Spleen (tissue), 11 donors: ENCODE results near the gene MSANTD1. TPM values are rescaled to one million over a fixed set of nuclear protein-coding genes. Genes with fewer than 3 reads are reported as not detected.

Source experiments
- DNase-seq: peaks from one replicate; pipeline ENCODE4 v3.0.0-alpha.2; 2020
- H3K27ac ChIP-seq, 8 donors: fragments of 200-600 bp; sonication (generic) in 7 of 8; 1 replicate in 4 of 8; 2 replicates in 4 of 8; pipeline versions ENCODE4 v1.5.0 to v1.8.0; 2016 to 2021; ENCODE audit warnings: inconsistent platforms in 4 of 8, mild to moderate bottlenecking in 4 of 8, moderate library complexity in 1 of 8
- H3K27me3 ChIP-seq, 7 donors: fragments of 200-600 bp; sonication (generic) in 6 of 7; replicated peaks in 1 of 7; 1 replicate in 4 of 7; 2 replicates in 3 of 7; pipeline versions ENCODE4 v1.5.0 to v1.8.0; 2016 to 2021; ENCODE audit warnings: inconsistent platforms in 3 of 7, mild to moderate bottlenecking in 1 of 7
- H3K36me3 ChIP-seq, 6 donors: fragments of 200-600 bp; sonication (generic) in 5 of 6; 1 replicate in 4 of 6; 2 replicates in 2 of 6; pipeline versions ENCODE4 v1.5.0 to v1.8.0; 2016 to 2021; ENCODE audit warnings: inconsistent platforms in 2 of 6
- H3K4me1 ChIP-seq, 6 donors: fragments of 200-600 bp; sonication (generic) in 5 of 6; 1 replicate in 3 of 6; 2 replicates in 3 of 6; pipeline versions ENCODE4 v1.5.0 to v1.8.0; 2016 to 2021; ENCODE audit warnings: inconsistent platforms in 3 of 6
- H3K4me3 ChIP-seq, 8 donors: fragments of 200-600 bp; sonication (generic) in 7 of 8; 1 replicate in 4 of 8; 2 replicates in 4 of 8; pipeline versions ENCODE4 v1.5.0 to v1.8.0; 2016 to 2021; ENCODE audit warnings: inconsistent platforms in 4 of 8, mild to moderate bottlenecking in 4 of 8, moderate library complexity in 2 of 8
- H3K9me3 ChIP-seq, 8 donors: fragments of 200-600 bp; sonication (generic) in 7 of 8; 1 replicate in 4 of 8; 2 replicates in 4 of 8; pipeline versions ENCODE4 v1.5.0 to v1.8.0; 2016 to 2021; ENCODE audit warnings: inconsistent platforms in 4 of 8
- POLR2A ChIP-seq, 3 donors: fragments of 450-650 bp; IDR thresholded peaks; one replicate each; pipeline ENCODE4 v1.5.1; 2017; ENCODE audit warnings: antibody characterized with exemption in 3 of 3, mild to moderate bottlenecking in 1 of 3
- POLR2AphosphoS5 ChIP-seq, 3 donors: sonication (generic); formaldehyde crosslinking; IDR thresholded peaks; one replicate each; pipeline ENCODE4 v1.5.1; 2017; ENCODE audit warnings: antibody characterized with exemption in 3 of 3
- WGBS, 5 donors: extraction: QIAGEN DNeasy Blood & Tissue Kit in 3 of 5; methylation state at CpG; one replicate each; pipeline versions ENCODE4 v1.1.5 to v1.1.7; 2013 to 2018; 5-methylcytosine and 5-hydroxymethylcytosine counted together
- intact Hi-C: fragments of 100-400 bp; cut with DNase I; formaldehyde crosslinking; loops from one replicate; pipeline ENCODE4 v1.15.0; 2023; ENCODE audit warnings: low total_unique reads
- polyA plus RNA-seq, 3 donors: library from polyadenylated mRNA; stranded (reverse); fragments of 200-250 nt; gene quantifications; one replicate each; pipeline ENCODE4 v1.2.1, GENCODE V29; 2013
- total RNA-seq, 7 donors: library from RNA; depleted of rRNA in 3 of 7; stranded (reverse); fragments of >200 nt in 3 of 7; fragmentation: NEBNext Ultra II Directional in 4 of 7; extraction: Animal tissue kit (Norgen Biotek cat#: 25700) in 4 of 7; gene quantifications; one replicate each; pipeline versions ENCODE4 v1.1.0 to v1.2.1, GENCODE V29; 2016 to 2021
- TF ChIP-seq, protein P1 (sequence below), 11 experiments: fragments of 200-600 bp in 7 of 11; fragments of 450-650 bp in 4 of 11; sonication (generic) in 4 of 11; IDR thresholded peaks in 8 of 11; conservative IDR thresholded peaks in 3 of 11; 1 replicate in 7 of 11; 2 replicates in 4 of 11; pipeline versions ENCODE4 v1.4.0 to v1.8.0; 2016 to 2021; ENCODE audit warnings: antibody characterized with exemption in 11 of 11, inconsistent platforms in 4 of 11, mild to moderate bottlenecking in 1 of 11
- donor health status: healthy with polysubstance abuse.
- donor health status: DM: no; HTN: no; CAD: no; lungs with moderate emphysema.
- donor health status: DM: no; HTN: no; CAD: no.
- donor health status: Bipolar disorder and iron deficiency.
- donor health status: healthy.
- donor health status: DM: no; HTN: no; CAD: no.
- donor health status: DM: yes; HTN: yes; CAD: no.

Gene MSANTD1
- total and polyA plus RNA-seq, 10 donors, result 0.41 to 2.8 (median 1.8) TPM

DNA sequence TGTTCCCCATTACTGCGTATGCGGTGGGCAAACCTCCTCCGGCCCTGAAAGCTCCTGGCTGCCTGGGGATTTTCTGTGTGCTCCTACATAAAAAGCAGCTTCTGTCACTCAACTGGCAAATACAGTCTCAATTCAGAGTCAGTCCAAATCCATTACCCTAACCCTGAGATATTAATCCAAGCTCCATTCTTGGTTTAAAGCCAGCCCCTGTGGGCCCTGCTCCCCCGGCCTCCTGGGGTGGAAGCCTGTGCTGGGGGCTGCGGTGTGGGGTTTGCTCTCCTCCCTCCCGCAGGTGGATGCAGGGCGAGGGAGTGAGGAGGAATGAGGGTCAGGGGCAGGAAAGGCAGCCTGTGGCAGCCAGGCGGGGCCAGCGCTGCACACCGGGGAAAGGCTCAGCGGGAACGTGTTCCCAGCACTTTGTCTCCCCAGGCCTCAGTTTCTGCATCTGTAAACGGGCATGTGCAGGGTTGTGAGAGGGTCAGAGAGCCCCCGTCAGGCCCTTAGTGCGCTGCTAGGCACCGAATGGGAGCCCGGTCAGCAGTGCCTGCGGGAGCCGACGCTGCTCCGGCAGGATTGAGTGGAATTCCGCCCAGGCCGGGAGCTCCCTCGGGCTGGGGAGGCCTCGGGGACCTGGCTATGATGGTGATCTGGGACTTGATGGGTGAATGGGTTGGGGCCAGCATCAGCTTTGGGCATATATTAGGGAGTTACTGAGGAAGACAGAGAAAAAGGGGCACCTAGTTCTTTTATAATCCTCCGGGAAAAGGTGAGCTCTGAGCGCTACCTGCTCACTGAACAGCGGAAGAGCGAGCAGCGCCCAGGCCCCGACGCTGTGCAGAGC, 37.6 kb downstream of the MSANTD1 start:
- Histone ChIP-seq H3K9me3 (peaks cover 0 to 5% (median 0%) of the 10 kb centered on the region in 8 donors), H3K27me3 (peaks cover 0 to 69% (median 0%) of the 10 kb centered on the region in 7 donors), H3K36me3 (no peaks in the 10 kb centered on the region), H3K27ac (no peak overlapping the region), H3K4me3 (peak overlapping the region in 1 of 8 donors; percentile 33), H3K4me1 (peaks cover 12 to 42% (median 28%) of the 10 kb centered on the region in 6 donors)
- DNase-seq, result no peak
- WGBS, 5 donors, result 75 to 82% (median 79%) methylated on average over 31 to 32 of the region's 32 CpGs
- TF ChIP-seq POLR2AphosphoS5 (IDR thresholded peaks at IDR 0.05), result no peak
- TF ChIP-seq, protein P1, sequence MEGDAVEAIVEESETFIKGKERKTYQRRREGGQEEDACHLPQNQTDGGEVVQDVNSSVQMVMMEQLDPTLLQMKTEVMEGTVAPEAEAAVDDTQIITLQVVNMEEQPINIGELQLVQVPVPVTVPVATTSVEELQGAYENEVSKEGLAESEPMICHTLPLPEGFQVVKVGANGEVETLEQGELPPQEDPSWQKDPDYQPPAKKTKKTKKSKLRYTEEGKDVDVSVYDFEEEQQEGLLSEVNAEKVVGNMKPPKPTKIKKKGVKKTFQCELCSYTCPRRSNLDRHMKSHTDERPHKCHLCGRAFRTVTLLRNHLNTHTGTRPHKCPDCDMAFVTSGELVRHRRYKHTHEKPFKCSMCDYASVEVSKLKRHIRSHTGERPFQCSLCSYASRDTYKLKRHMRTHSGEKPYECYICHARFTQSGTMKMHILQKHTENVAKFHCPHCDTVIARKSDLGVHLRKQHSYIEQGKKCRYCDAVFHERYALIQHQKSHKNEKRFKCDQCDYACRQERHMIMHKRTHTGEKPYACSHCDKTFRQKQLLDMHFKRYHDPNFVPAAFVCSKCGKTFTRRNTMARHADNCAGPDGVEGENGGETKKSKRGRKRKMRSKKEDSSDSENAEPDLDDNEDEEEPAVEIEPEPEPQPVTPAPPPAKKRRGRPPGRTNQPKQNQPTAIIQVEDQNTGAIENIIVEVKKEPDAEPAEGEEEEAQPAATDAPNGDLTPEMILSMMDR (IDR thresholded peaks at IDR 0.05 in 8 of 11, conservative IDR thresholded peaks at IDR 0.05 in 3 of 11), result no peak
- intact Hi-C loops, result loop anchor here (10.0 kb wide), 1 partner anchor 82 kb away; no protein-coding TSS in a partner anchor

DNA sequence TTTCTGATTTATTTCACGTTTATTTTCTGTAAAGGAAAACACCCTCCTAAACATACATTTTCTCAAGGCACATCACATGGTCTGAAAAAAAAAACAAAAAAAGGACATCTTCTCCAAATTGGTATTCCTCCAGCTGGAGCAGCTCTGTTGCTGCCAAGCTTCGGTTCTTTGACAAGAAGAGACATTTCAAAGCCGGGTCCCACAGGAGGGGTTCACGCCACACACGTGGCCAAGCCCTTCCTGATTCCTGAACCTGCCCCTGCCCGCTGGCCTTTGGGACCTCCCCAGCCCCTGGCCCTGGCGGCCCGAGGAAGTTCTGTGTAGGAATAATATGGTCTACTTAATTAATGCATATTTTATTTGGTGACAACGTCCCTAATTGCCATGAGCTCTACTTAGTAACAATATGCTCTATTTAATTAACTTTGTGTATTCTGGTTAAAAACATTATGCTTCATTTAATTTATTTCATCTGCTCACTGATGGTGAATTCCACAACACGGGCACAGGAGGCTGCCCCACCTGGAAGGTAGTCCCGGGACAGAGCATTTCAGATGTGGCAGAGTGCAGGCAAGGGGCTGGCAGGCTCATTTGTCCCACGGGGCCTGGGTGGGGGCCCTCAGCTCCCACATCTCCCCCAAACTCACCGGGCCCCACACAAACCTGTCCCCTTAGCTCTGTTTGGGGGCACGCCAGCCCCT, 38.5 kb downstream of the MSANTD1 start:
- no peak for DNase-seq

DNA sequence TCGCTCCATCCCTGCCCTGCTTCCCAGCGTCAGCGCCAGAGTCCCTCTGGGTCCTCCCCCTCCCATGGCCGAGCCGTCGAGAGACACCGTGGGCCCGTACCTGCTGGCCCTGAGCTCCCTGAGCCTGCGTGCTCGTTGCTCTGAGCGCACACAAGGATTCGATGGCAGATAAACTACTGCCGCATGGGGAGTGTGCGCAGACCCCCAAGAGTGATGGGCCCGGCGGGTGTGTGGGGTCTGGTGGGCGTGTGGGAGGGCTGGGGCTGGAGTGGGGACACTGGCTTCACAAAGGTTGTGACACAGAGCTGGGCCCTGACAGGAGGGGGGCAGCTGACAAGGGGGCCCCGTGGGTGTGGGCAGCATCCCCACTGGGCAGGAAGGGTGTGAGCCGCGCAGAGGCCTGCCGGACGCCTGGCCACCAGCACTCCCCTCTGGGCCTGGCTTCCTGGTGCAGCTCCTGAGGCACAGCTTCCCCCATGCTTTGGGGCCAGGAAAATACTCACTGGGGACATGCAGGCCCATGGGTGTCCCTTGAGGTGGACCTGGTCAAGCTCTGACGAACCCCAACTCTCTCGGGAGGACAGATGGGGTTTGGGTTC, 39.1 kb downstream of the MSANTD1 start:
- Histone ChIP-seq H3K27me3 (peaks cover 0 to 75% (median 0%) of the 10 kb centered on the region in 7 donors), H3K27ac (no peak overlapping the region), H3K36me3 (no peaks in the 10 kb centered on the region), H3K4me1 (peaks cover 15 to 51% (median 37%) of the 10 kb centered on the region in 6 donors), H3K9me3 (no peaks in the 10 kb centered on the region), H3K4me3 (no peak overlapping the region)
- no peak for TF ChIP-seq POLR2A (IDR thresholded peaks at IDR 0.05)
- TF ChIP-seq POLR2AphosphoS5 (IDR thresholded peaks at IDR 0.05), result peak in 2 of 3 donors; percentile 13 to 40
- WGBS, 5 donors, result 79 to 91% (median 81%) methylated on average over 23 to 24 of the region's 24 CpGs
- peak; percentile 78 for DNase-seq
- intact Hi-C loops, result loop anchor here (10.0 kb wide), 1 partner anchor 83 kb away; no protein-coding TSS in a partner anchor

More for the DNA sequence above, 38.5 kb downstream of the MSANTD1 start:
- H3K9me3 ChIP-seq, result no peaks in the 10 kb centered on the region
- peaks cover 0 to 77% (median 0%) of the 10 kb centered on the region in 7 donors for H3K27me3 ChIP-seq
- peaks cover 15 to 50% (median 36%) of the 10 kb centered on the region in 6 donors for H3K4me1 ChIP-seq
- no peaks in the 10 kb centered on the region for H3K36me3 ChIP-seq
- H3K4me3 ChIP-seq, result no peak overlapping the region
- TF ChIP-seq POLR2AphosphoS5 (IDR thresholded peaks at IDR 0.05) (no peak), POLR2A (IDR thresholded peaks at IDR 0.05) (no peak)
- TF ChIP-seq, protein P1 (IDR thresholded peaks at IDR 0.05 in 8 of 11, conservative IDR thresholded peaks at IDR 0.05 in 3 of 11), result no peak
- WGBS, 5 donors, result 67 to 75% (median 73%) methylated on average over 14 of the region's 14 CpGs
- intact Hi-C loops, result loop anchor here (10.0 kb wide), 1 partner anchor 83 kb away; no protein-coding TSS in a partner anchor
- no peak overlapping the region for H3K27ac ChIP-seq

DNA sequence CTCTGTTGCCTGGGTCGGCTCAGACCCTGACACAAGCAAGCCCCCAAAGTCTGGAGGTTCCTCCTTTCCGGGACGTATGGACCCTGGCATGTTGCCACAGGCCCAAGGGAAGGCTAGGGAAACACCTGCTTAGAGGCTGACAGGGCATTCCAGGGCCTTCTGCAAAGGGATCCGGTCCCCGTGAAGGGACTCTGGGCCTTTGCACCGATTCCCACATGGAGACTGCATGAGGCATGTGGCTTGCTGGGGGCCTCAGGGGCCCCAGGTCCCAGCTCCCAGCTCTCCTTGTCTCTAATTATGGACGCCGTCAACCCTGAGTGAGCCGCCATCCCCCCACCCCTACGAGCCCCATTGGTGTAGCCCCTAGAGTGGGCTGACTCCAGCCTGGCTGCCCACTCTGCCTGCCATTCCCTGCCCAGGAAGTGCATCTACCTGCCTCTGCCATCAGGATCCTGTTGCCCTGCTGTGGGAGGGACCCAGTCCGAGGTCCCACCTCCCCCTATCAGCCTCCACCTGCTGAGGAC, 39.7 kb downstream of the MSANTD1 start:
- H3K4me3 ChIP-seq, result no peak overlapping the region
- peaks cover 0 to 70% (median 0%) of the 10 kb centered on the region in 7 donors for H3K27me3 ChIP-seq
- 45 to 69% (median 65%) methylated on average over 7 to 11 of the region's 11 CpGs for WGBS, 5 donors
- TF ChIP-seq POLR2AphosphoS5 (IDR thresholded peaks at IDR 0.05), result no peak
- TF ChIP-seq POLR2A (IDR thresholded peaks at IDR 0.05), result no peak
- TF ChIP-seq, protein P1 (IDR thresholded peaks at IDR 0.05 in 8 of 11, conservative IDR thresholded peaks at IDR 0.05 in 3 of 11), result no peak
- H3K4me1 ChIP-seq, result peaks cover 15 to 55% (median 40%) of the 10 kb centered on the region in 6 donors
- no peaks in the 10 kb centered on the region for H3K36me3 ChIP-seq
- no peak overlapping the region for H3K27ac ChIP-seq
- intact Hi-C loops, result loop anchor here (10.0 kb wide), 1 partner anchor 84 kb away; no protein-coding TSS in a partner anchor
- H3K9me3 ChIP-seq, result no peaks in the 10 kb centered on the region
- no peak for DNase-seq
